Caco-2 (cell line): ENCODE data around the gene PRPS1. TPM values are rescaled to one million over a fixed set of nuclear protein-coding genes. Genes with fewer than 3 reads are reported as not detected.

Experiments
- BruUV-seq: library from RNA; stranded (reverse); fragments of 400-500 nt; replicated peaks from 2 replicates; lab custom pipeline; 2021; lab: Mats Ljungman, UMichigan
- CTCF ChIA-PET: fragments of 300-600 bp; sonication (Branson Sonifier 250); formaldehyde crosslinking; loops from one replicate; lab custom pipeline; 2022; ENCODE audit warnings: antibody characterized with exemption; lab: Charles Lee
- POLR2A ChIA-PET: fragments of 300-600 bp; sonication (Branson Sonifier 250); formaldehyde crosslinking; loops from one replicate; lab custom pipeline; 2022; ENCODE audit warnings: antibody characterized with exemption; lab: Charles Lee
- DNase-seq, 2 experiments: peaks; one replicate each; pipeline versions ENCODE4 v3.0.0 to v3.0.0-alpha.2; 2020 to 2022
- H3K27me3 ChIP-seq: replicated peaks from 2 replicates; pipeline ENCODE4 v1.6.0; 2011; ENCODE audit warnings: low read length; ENCODE audit not compliant: control insufficient read depth, insufficient read depth
- H3K36me3 ChIP-seq: 2 replicates; pipeline ENCODE4 v1.5.1; 2011; ENCODE audit warnings: low read length; ENCODE audit not compliant: control insufficient read depth, insufficient read depth
- H3K4me1 ChIP-seq: fragments of 250-450 bp; sonication (Bioruptor Pico); 2 replicates; pipeline ENCODE4 v1.5.1; 2020; ENCODE audit warnings: mild to moderate bottlenecking
- H3K4me3 ChIP-seq: 2 replicates; pipeline ENCODE4 v1.5.1; 2011; ENCODE audit warnings: low read depth, mild to moderate bottlenecking, control low read depth, low read length
- H3K9me3 ChIP-seq: fragments of 250-450 bp; sonication (Bioruptor Pico); 2 replicates; pipeline ENCODE4 v1.5.1; 2020; ENCODE audit warnings: mild to moderate bottlenecking, moderate library complexity
- H3K27ac Mint-ChIP-seq: one replicate; pipeline ENCODE4 v1.8.0; 2022; ENCODE audit warnings: mixed read lengths; ENCODE audit not compliant: unreplicated experiment
- H3K27me3 Mint-ChIP-seq: one replicate; pipeline ENCODE4 v1.8.0; 2022; ENCODE audit warnings: mixed read lengths; ENCODE audit not compliant: insufficient read depth, unreplicated experiment
- H3K36me3 Mint-ChIP-seq: one replicate; pipeline ENCODE4 v1.8.0; 2022; ENCODE audit warnings: mild to moderate bottlenecking, mixed read lengths; ENCODE audit not compliant: insufficient read depth, unreplicated experiment
- H3K4me1 Mint-ChIP-seq: one replicate; pipeline ENCODE4 v1.8.0; 2022; ENCODE audit warnings: low read depth, mixed read lengths; ENCODE audit not compliant: unreplicated experiment
- H3K4me3 Mint-ChIP-seq: one replicate; pipeline ENCODE4 v1.8.0; 2022; ENCODE audit warnings: mild to moderate bottlenecking, moderate library complexity, mixed read lengths; ENCODE audit not compliant: unreplicated experiment
- H3K9me3 Mint-ChIP-seq: one replicate; pipeline ENCODE4 v1.8.0; 2022; ENCODE audit warnings: mixed read lengths; ENCODE audit not compliant: unreplicated experiment
- CTCF ChIP-seq, 2 experiments: fragments of 200-600 bp in 1 of 2; IDR thresholded peaks; 1 replicate in 1 of 2; 2 replicates in 1 of 2; pipeline versions ENCODE4 v1.5.1 to v1.8.0; 2011 to 2022; ENCODE audit warnings: antibody characterized with exemption in 1 of 2, control low read depth in 1 of 2, inconsistent platforms in 1 of 2, low read depth in 1 of 2, low read length in 1 of 2, mild to moderate bottlenecking in 1 of 2, moderate library complexity in 1 of 2; ENCODE audit not compliant: insufficient read depth in 1 of 2, severe bottlenecking in 1 of 2, unreplicated experiment in 1 of 2
- intact Hi-C: fragments of 100-400 bp; cut with micrococcal nuclease; formaldehyde crosslinking; loops from one replicate; pipeline ENCODE4 v1.10.0; 2022; ENCODE audit not compliant: unreplicated experiment
- total RNA-seq: library from RNA; stranded (reverse); gene quantifications from 2 replicates; pipeline ENCODE4 v1.2.3, GENCODE V29; 2022

The PRPS1 gene
- total RNA-seq, 1 experiment from 2014 or later = 34.3 TPM

- no peak overlapping the region for H3K27ac Mint-ChIP-seq
- CTCF ChIA-PET = no interaction called here
- no peaks in the 10 kb centered on the region for H3K9me3 ChIP-seq
- no peak for DNase-seq
- H3K4me1 ChIP-seq = no peaks in the 10 kb centered on the region
- BruUV-seq = no TSS peak
- TF ChIP-seq CTCF (IDR thresholded peaks at IDR 0.05; ENCODE audit: insufficient read depth in 1 of 2, low read depth in 1 of 2, low read length in 1 of 2, severe bottlenecking in 1 of 2, unreplicated experiment in 1 of 2) = no peak
- POLR2A ChIA-PET = no interaction called here
- H3K36me3 ChIP-seq = no peaks in the 10 kb centered on the region
- no peaks in the 10 kb centered on the region for H3K27me3 ChIP-seq
- H3K4me1 Mint-ChIP-seq = no peaks in the 10 kb centered on the region
- H3K4me3 ChIP-seq = no peak overlapping the region
- H3K27me3 Mint-ChIP-seq = no peaks in the 10 kb centered on the region
- H3K9me3 Mint-ChIP-seq = no peaks in the 10 kb centered on the region
- H3K4me3 Mint-ChIP-seq = no peak overlapping the region
- H3K36me3 Mint-ChIP-seq = no peaks in the 10 kb centered on the region
- intact Hi-C loops = no loop called here
These were observed 58.5 kb downstream of the PRPS1 start for GRCh38 chrX:107686792-107687191.

DNA sequence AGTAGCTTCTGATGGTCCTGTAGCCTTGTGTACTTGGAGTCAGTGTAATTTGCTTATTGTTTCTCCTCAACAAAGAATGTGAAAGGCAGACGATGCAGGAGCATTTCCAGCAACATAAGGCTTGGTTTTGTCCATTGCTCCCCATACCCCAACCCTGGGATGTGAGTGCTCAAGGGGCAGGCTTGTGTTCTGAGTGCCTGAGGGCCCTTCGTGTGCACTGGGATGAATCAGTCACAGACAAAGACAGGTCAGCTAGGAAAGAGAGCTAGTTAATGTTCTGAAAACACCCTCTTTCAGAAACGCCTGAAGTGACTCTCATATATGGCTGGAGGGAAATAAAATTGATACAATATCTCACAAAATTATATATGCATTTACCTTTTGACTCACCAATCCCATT is 59.1 kb downstream of the PRPS1 start:
- no peak overlapping the region for H3K27ac Mint-ChIP-seq
- H3K4me3 Mint-ChIP-seq = no peak overlapping the region
- no peaks in the 10 kb centered on the region for H3K36me3 ChIP-seq
- no peaks in the 10 kb centered on the region for H3K4me1 Mint-ChIP-seq
- DNase-seq = no peak
- intact Hi-C loops = no loop called here
- H3K36me3 Mint-ChIP-seq = no peaks in the 10 kb centered on the region
- no peaks in the 10 kb centered on the region for H3K27me3 ChIP-seq
- POLR2A ChIA-PET = no interaction called here
- no peaks in the 10 kb centered on the region for H3K9me3 ChIP-seq
- no peaks in the 10 kb centered on the region for H3K4me1 ChIP-seq
- CTCF ChIA-PET = no interaction called here
- no TSS peak for BruUV-seq
- H3K9me3 Mint-ChIP-seq = no peaks in the 10 kb centered on the region
- H3K27me3 Mint-ChIP-seq = no peaks in the 10 kb centered on the region
- TF ChIP-seq CTCF (IDR thresholded peaks at IDR 0.05; ENCODE audit: insufficient read depth in 1 of 2, low read depth in 1 of 2, low read length in 1 of 2, severe bottlenecking in 1 of 2, unreplicated experiment in 1 of 2) = no peak
- H3K4me3 ChIP-seq = no peak overlapping the region

DNA sequence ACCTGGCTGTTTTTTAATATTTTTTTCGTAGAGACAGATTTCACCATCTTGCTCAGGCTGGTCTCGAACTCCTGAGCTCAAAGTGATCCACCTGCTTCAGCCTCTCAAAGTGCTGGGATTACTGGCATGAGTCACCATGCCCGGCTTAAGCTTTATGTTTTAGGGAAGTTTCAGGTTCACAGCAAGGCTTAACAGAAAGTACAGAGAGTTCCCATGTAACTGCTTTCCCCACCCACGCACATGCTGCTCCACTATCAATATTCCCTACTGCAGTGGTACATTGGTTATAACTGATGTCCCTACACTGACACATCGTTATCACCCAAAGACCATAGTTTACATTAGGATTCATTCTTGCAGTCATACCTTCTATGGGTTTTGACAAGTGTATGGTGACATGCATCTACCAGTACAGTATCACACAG is 62.7 kb downstream of the PRPS1 start:
- TF ChIP-seq CTCF (IDR thresholded peaks at IDR 0.05; ENCODE audit: insufficient read depth in 1 of 2, low read depth in 1 of 2, low read length in 1 of 2, severe bottlenecking in 1 of 2, unreplicated experiment in 1 of 2) = no peak
- BruUV-seq = no TSS peak
- no peaks in the 10 kb centered on the region for H3K36me3 ChIP-seq
- CTCF ChIA-PET = no interaction called here
- H3K4me3 ChIP-seq = no peak overlapping the region
- intact Hi-C loops = no loop called here
- H3K9me3 Mint-ChIP-seq = no peaks in the 10 kb centered on the region
- H3K36me3 Mint-ChIP-seq = no peaks in the 10 kb centered on the region
- H3K9me3 ChIP-seq = no peaks in the 10 kb centered on the region
- DNase-seq = no peak
- no peaks in the 10 kb centered on the region for H3K27me3 Mint-ChIP-seq
- POLR2A ChIA-PET = no interaction called here
- H3K4me1 ChIP-seq = no peaks in the 10 kb centered on the region
- no peak overlapping the region for H3K27ac Mint-ChIP-seq
- H3K4me3 Mint-ChIP-seq = no peak overlapping the region
- H3K4me1 Mint-ChIP-seq = no peaks in the 10 kb centered on the region
- H3K27me3 ChIP-seq = no peaks in the 10 kb centered on the region
